ENCODE measurements around the gene PNLIPRP3. TPM values are rescaled to one million over a fixed set of nuclear protein-coding genes. Genes with fewer than 3 reads are reported as not detected.

Gene PNLIPRP3
- total and polyA plus RNA-seq, 2 donors (not counting 1 experiment from before 2014, with no cell fraction given), result not detected

DNA sequence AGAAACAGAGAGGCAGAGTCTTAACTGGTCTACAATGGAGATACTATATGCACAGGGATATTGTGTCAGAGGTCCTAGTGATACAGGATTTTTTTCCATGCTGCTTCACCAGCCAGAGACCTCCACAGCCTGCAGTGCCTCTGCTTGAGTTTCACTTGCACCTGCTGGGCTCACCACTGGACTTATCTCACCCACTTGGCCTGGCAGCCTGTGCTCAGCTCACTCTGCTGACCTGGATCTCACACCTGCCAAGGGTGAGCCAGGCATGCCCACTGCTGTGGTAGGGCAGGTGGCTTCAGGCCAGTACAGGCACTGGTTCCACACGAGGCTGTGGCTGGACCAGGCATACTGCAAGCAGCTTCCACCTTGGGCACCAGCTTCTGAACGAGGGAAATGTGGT, 36.6 kb downstream of the PNLIPRP3 start:
- H3K9ac ChIP-seq (ENCODE audit: low read length), result no peak overlapping the region
- no peaks in the 10 kb centered on the region for H3K27me3 ChIP-seq (replicated peaks in 1 of 4; ENCODE audit: control extremely low read depth in 1 of 4, control insufficient read depth in 3 of 4, insufficient read depth in 4 of 4, low read length in 3 of 4)
- Mint-ChIP-seq H3K27me3 (peaks cover 8% of the 10 kb centered on the region), H3K4me1 (no peaks in the 10 kb centered on the region), H3K27ac (no peak overlapping the region), H3K9me3 (ENCODE audit: insufficient read depth) (no peaks in the 10 kb centered on the region), H3K4me3 (no peak overlapping the region)
- no peaks in the 10 kb centered on the region for H4K20me1 ChIP-seq (ENCODE audit: control insufficient read depth, insufficient read depth, low read length, poor library complexity, severe bottlenecking)
- ATAC-seq (ENCODE audit: low read depth), result no peak
- H2AFZ ChIP-seq (ENCODE audit: insufficient read depth, low read depth, low read length, poor library complexity, severe bottlenecking), result no peak overlapping the region
- no peak for DNase-seq
- no peaks in the 10 kb centered on the region for H3K36me3 ChIP-seq (replicated peaks in 1 of 2; ENCODE audit: control extremely low read depth in 1 of 2, control insufficient read depth in 1 of 2, extremely low read depth in 1 of 2, insufficient read depth in 2 of 2, low read length in 1 of 2)
- POLR2A ChIA-PET, result no interaction called here
- no peak overlapping the region for H3K4me3 ChIP-seq (ENCODE audit: control extremely low read depth in 1 of 5, extremely low read depth in 1 of 5, insufficient read depth in 1 of 5, low read depth in 2 of 5, low read length in 4 of 5)
- 44% methylated on average over 2 of the region's 2 CpGs for WGBS (ENCODE audit: insufficient coverage)
- no peaks in the 10 kb centered on the region for H3K79me2 ChIP-seq (ENCODE audit: control insufficient read depth, insufficient read depth, low read length)
- no peak overlapping the region for H3K4me2 ChIP-seq (replicated peaks; ENCODE audit: low read depth, low read length, poor library complexity, severe bottlenecking)
- intact Hi-C loops (cut with micrococcal nuclease), result no loop called here
- H3K27ac ChIP-seq (ENCODE audit: low read length in 2 of 2), result no peak overlapping the region
- CTCF ChIA-PET, result no interaction called here
- TF ChIP-seq EZH2 (IDR thresholded peaks at IDR 0.05; ENCODE audit: borderline replicate concordance, insufficient read depth, low read depth, low read length, poor library complexity, severe bottlenecking) (no peak), CTCF (IDR thresholded peaks at IDR 0.05) (no peak)
- no peaks in the 10 kb centered on the region for H3K4me1 ChIP-seq (ENCODE audit: control insufficient read depth in 2 of 2, insufficient read depth in 2 of 2, low read length in 2 of 2)
- no peaks in the 10 kb centered on the region for H3K9me3 ChIP-seq (ENCODE audit: control extremely low read depth in 1 of 3, control insufficient read depth in 2 of 3, insufficient read depth in 1 of 3, low read length in 2 of 3)

DNA sequence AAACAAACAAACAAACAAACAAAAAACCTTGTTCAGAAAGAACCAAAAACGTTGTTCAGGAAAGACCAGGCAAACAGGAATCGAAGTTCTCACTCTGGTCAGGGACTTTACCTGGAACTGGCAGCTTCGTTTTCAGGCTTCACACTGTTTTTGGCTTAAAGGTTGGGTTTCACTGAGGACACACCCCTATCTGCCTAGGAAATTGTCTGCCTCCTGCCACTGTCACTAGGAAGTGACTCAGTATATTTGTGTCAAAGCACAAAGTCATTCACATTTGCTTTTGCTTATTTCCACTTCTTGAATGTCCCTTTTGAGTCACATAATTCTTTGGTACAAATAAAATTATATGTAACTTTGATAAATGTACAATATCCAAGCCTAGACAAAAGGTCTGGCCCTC, 37.9 kb downstream of the PNLIPRP3 start:
- H3K27me3 Mint-ChIP-seq, result peaks cover 5% of the 10 kb centered on the region
- H3K4me2 ChIP-seq (replicated peaks; ENCODE audit: low read depth, low read length, poor library complexity, severe bottlenecking), result no peak overlapping the region
- ATAC-seq (ENCODE audit: low read depth) (no peak), DNase-seq (no peak)
- ChIA-PET CTCF (no interaction called here), POLR2A (no interaction called here)
- no peaks in the 10 kb centered on the region for H3K36me3 ChIP-seq (replicated peaks in 1 of 2; ENCODE audit: control extremely low read depth in 1 of 2, control insufficient read depth in 1 of 2, extremely low read depth in 1 of 2, insufficient read depth in 2 of 2, low read length in 1 of 2)
- H3K27ac ChIP-seq (ENCODE audit: low read length in 2 of 2), result no peak overlapping the region
- H3K9ac ChIP-seq (ENCODE audit: low read length), result no peak overlapping the region
- intact Hi-C loops (cut with micrococcal nuclease), result no loop called here
- no peaks in the 10 kb centered on the region for H3K9me3 ChIP-seq (ENCODE audit: control extremely low read depth in 1 of 3, control insufficient read depth in 2 of 3, insufficient read depth in 1 of 3, low read length in 2 of 3)
- WGBS (ENCODE audit: insufficient coverage), result 2% methylated on average over 3 of the region's 3 CpGs
- no peak overlapping the region for H3K27ac Mint-ChIP-seq
- H3K4me3 ChIP-seq (ENCODE audit: control extremely low read depth in 1 of 5, extremely low read depth in 1 of 5, insufficient read depth in 1 of 5, low read depth in 2 of 5, low read length in 4 of 5), result no peak overlapping the region
- H3K27me3 ChIP-seq (replicated peaks in 1 of 4; ENCODE audit: control extremely low read depth in 1 of 4, control insufficient read depth in 3 of 4, insufficient read depth in 4 of 4, low read length in 3 of 4), result no peaks in the 10 kb centered on the region
- no peak overlapping the region for H2AFZ ChIP-seq (ENCODE audit: insufficient read depth, low read depth, low read length, poor library complexity, severe bottlenecking)
- no peaks in the 10 kb centered on the region for H3K4me1 Mint-ChIP-seq
- TF ChIP-seq CTCF (IDR thresholded peaks at IDR 0.05) (no peak), EZH2 (IDR thresholded peaks at IDR 0.05; ENCODE audit: borderline replicate concordance, insufficient read depth, low read depth, low read length, poor library complexity, severe bottlenecking) (no peak)
- H3K9me3 Mint-ChIP-seq (ENCODE audit: insufficient read depth), result no peaks in the 10 kb centered on the region
- H4K20me1 ChIP-seq (ENCODE audit: control insufficient read depth, insufficient read depth, low read length, poor library complexity, severe bottlenecking), result no peaks in the 10 kb centered on the region
- H3K4me3 Mint-ChIP-seq, result no peak overlapping the region
- H3K4me1 ChIP-seq (ENCODE audit: control insufficient read depth in 2 of 2, insufficient read depth in 2 of 2, low read length in 2 of 2), result no peaks in the 10 kb centered on the region
- H3K79me2 ChIP-seq (ENCODE audit: control insufficient read depth, insufficient read depth, low read length), result no peaks in the 10 kb centered on the region
